GM12892 (cell line): ENCODE measurements around the gene RAB9A.

Experiments
- POLR2A ChIP-seq: IDR thresholded peaks from 2 replicates; pipeline ENCODE4 v1.6.1; 2011; ENCODE audit warnings: low read depth, low read length, control low read depth
- POLR2AphosphoS5 ChIP-seq: IDR thresholded peaks from 2 replicates; pipeline ENCODE4 v1.6.1; 2011; ENCODE audit warnings: low read depth, low read length, control low read depth
- TAF1 ChIP-seq: IDR thresholded peaks from 2 replicates; pipeline ENCODE4 v1.6.1; 2011; ENCODE audit warnings: low read depth, mild to moderate bottlenecking, control low read depth, low read length, borderline replicate concordance

DNA sequence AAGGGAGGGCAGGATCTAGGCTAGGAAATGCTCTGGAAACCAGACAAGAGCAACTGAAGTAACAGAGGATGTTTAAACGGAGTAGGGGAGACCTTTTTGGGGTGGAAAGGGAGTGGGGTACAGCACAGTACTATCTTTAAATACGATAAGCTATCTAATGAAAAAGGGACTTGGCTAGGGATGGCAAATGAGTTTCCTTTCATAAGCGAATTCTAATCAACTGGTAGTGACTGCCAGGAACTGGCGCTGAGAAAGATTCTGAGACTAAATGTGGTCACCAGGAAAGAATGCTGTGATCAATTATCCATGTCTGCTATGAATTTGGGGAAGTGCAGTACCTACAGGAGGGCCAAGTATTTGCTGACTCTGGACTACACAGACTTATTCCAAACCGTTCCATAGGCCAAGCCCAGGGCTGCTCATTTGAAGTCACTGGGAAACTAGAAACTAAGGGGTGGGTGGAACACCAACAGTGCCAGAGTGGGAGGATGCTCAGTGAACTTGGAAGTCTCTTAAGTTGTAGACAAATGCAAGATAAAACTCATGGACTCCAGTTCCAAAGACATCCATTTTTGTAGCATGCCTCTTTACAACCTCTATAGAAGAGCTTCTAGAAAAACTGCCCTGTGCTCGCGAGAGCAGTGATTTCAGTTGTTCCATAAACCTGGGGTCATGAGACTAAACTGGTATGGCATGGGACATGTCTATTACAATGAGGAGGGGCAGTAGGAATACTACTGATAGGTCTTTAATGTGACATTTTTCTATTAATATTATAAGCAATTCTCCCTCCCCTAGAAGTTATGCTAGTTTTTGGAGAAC is 43.5 kb downstream of the RAB9A start:
- TF ChIP-seq POLR2AphosphoS5 = no peak
- no peak for TF ChIP-seq POLR2A
- no peak for TF ChIP-seq TAF1
